CD4-positive, alpha-beta T cell treated with Interleukin-17A for 4 hours (primary cell): ENCODE results near the gene HOXA6.
A peak's percentile ranks its signal among the peaks of the same experiment; 100 is the strongest.

ENCODE experiments used
- DNase-seq: peaks from one replicate; pipeline ENCODE4 v3.0.0-alpha.2; 2020; ENCODE audit warnings: mixed read lengths

Gene HOXA6

GRCh38 chr7:27172823-27173510 is 25.4 kb upstream of the HOXA6 start:
- peak; percentile 20 for DNase-seq

DNA sequence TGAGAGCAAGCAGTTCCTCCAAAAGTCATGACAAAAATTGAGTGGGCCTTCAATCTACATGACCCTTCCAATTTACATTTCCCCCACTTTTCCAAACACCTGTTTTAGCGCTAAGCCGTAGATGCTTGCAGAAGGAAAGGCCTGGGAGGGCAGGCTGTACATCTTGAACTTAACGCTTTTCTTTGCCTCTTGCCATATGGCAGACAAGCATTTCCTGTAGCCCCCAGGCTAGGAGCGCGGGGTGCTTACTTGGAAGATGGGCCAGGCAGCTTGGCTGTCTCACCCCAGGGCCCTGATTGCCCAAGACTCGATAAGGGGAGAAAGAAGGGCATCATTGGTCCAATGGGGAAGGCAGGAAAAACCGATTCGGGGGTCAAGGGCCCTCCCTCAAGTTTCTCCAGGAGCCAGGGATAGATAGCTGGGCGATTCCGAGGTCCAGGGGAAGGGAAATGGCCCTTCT is 24.8 kb upstream of the HOXA6 start:
- DNase-seq = peak; percentile 4

- DNase-seq = peak; percentile 16
These were observed 24.2 kb upstream of the HOXA6 start for GRCh38 chr7:27171637-27172314.

DNA sequence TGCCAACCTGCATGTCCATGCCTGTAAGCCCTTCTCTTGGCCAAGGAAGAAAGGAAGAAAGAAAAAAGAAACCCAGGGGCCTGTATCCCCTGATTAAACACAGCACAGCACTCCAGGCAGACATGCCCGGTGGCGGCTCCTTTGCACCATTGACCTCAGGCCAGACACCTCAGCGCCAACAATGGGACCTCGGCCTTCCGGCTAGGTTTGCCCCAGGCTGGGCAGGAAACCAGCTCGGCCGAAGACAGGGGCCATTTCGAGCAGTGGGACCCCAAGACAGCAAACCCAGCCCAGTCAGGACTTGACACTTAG is 23.7 kb upstream of the HOXA6 start:
- peak; percentile 3 for DNase-seq

- DNase-seq = no peak
These were observed 23.1 kb upstream of the HOXA6 start for GRCh38 chr7:27170426-27171324.

GRCh38 chr7:27169658-27170425 is 22.3 kb upstream of the HOXA6 start:
- no peak for DNase-seq

GRCh38 chr7:27168265-27168947 is 20.8 kb upstream of the HOXA6 start:
- peak; percentile 53 for DNase-seq

DNA sequence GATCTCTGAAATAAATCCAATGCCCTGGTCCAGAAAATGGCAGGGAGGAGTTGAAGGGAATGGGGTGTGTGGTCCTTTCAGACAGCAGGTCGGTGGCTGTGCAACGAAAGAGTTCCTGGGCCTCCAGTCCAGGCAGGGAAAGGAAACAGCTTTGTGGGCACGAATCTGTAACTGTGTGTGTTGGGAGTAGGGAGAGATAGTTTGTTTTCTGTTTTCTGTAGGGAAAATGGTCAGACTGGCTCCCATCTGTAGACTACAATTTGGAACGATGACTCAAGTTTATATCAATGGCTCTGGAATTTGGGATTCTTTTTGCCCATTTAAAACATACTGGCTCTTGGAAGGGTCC is 20.3 kb upstream of the HOXA6 start:
- no peak for DNase-seq

DNA sequence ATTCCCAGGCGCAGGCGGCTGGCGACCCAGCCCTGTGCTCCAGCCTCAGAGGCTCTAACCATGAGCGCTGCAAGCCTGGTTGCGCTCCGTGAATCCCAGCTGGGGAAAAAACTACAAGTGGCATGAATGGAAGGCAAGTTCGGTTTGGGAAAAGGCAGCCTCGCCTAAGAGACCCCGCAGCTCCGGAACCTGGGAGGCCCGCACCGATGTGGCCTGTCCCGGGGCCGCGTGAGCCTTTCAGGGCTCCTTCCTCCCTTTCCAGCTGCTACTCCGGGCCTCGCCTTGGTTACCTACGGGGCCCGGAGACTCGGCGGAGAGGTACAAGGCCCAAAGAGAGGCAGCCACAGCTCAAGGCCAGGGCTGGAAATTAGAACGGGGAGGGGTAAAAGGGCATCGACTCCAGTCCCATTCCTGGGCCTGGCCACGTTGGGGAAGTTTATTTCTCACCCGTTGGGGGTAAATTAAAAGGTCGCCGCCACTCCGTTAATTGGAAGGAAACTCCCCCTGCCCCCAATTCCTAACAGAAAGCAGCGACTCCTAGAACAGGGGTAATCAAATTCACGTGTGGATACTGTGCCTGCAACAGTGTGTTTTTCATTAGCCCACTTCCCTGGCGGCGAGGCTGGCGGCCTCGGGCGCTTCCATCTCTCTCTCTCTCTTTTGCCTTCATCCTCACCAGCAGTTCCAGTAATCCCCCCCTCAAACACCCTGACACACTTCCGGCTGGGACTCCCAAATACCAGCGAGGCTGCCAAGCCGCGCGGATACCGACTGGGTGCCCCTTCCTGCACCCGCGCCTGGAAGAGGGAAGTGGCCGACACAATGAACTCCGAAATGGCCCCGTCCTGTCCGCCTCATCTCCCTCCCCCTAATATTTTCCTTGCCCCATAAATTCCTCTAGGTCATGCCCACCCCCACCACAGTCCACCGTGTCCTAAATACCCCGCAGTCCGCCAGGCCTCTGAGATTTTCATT is 19.2 kb upstream of the HOXA6 start:
- DNase-seq = no peak

GRCh38 chr7:27165996-27166530 is 18.5 kb upstream of the HOXA6 start:
- no peak for DNase-seq

DNA sequence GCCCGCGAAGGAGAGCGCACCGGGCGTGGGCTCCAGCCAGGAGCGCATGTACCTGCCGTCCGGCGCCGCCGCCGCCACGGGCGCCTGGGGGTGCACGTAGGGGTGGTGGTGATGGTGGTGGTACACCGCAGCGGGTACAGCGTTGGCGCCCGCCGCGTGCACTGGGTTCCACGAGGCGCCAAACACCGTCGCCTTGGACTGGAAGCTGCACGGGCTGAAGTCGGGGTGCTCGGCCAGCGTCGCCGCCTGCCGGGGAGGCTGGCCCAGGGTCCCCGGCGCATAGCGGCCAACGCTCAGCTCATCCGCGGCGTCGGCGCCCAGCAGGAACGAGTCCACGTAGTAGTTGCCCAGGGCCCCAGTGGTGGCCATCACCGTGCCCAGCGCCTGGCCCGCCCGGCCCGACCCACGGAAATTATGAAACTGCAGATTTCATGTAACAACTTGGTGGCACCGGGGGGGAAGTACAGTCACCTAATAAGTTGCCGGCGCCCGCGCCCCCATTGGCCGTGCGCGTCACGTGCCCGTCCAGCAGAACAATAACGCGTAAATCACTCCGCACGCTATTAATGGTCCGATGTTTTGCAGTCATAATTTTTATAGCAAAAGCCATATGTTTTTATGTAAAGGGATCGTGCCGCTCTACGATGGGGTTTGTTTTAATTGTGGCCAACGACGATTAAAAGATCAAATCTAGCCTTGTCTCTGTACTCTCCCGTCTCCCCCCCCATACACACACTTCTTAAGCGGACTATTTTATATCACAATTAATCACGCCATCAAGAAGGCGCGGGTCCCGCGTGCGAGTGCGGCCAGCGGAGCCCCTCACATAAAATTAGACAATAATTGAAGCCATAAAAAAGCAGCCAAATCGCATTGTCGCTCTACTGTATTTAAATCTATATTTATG is 17.8 kb upstream of the HOXA6 start, which contains the start of gene HOXA9:
HOXA9 (minus strand) TSS at position 449 of the 907 bp plus-strand sequence; CDS start at position 369, 80 bp downstream.
- DNase-seq = no peak

GRCh38 chr7:27164367-27165088 is 17.0 kb upstream of the HOXA6 start:
- DNase-seq = no peak

DNA sequence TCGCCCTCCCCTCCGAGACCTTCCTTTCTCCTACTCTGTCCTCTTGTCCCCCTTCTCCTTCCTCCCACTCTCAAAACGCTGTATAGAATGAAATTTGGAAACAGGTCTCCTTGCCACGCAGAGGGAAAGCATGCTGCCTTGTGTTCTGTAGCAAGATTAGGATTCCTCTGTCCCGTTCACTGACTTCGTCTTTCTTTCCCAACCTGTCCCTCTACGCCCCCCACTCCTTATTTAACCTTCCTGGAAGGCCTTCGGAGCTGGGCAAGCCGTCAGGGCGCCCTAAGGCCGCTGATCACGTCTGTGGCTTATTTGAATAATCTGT is 16.4 kb upstream of the HOXA6 start:
- DNase-seq = no peak

DNA sequence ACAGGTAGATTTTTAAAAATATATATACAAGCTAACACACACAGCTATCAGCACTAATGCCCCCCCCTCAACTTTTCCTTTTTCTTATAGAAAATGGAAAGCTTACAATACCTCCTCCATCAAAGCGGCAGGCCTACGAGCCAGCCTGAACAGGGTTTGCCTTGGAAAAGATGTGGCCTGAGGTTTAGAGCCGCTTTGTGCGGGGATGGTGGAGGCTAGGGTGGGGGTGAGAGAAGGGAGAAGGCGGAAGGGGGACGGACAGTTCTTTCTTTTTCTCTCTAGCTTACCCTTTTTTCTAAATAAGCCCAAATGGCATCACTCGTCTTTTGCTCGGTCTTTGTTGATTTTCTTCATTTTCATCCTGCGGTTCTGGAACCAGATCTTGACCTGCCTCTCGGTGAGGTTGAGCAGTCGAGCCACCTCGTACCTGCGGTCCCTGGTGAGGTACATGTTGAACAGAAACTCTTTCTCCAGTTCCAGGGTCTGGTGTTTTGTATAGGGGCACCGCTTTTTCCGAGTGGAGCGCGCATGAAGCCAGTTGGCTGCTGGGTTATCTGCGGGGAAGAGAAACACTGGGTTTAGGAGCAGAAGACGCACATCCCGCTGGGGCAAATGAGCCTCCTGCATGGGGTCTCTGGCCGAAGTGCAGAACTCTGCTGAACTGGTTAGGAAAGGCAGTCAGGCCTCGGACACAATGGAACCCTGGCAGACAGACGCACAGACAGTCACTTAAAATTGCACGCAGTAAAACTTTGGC is 15.9 kb upstream of the HOXA6 start:
- no peak for DNase-seq

DNA sequence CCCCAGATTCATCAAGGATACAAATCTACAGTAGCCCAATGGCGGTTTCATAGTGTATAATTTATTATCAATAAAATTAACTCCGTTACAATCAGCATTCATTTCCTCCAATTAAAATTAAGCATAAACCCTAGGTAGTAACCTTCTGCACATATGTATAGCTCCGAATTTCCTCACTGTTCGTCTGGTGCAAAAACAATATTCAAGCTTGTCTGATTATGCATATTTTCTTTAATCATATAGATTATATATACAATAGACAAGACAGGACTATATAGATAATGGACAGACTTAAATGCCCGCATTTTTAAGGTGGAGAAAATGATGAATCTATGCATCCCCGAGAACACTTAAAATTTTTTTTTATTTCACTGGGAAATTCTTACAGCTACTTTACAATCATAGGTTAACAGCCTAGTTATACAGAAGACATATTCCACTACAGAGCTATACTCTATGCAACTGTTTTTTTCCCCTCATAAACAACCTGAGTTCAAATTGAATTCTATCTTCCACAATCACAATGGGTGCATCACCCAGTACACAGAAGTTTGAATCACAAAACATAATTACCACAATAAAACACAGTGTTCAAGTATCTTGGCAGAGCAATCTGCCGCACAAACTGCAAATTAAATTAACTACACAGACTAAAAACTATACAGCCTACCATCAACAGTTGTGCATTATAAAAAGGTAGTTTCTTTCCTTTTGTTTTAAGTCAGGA is 15.2 kb upstream of the HOXA6 start:
- DNase-seq = no peak

- DNase-seq = peak; percentile 1
These were observed 14.4 kb upstream of the HOXA6 start for GRCh38 chr7:27161721-27162560.
